ENCODE results near the gene VSIG10L2.

VSIG10L2 gene

DNA sequence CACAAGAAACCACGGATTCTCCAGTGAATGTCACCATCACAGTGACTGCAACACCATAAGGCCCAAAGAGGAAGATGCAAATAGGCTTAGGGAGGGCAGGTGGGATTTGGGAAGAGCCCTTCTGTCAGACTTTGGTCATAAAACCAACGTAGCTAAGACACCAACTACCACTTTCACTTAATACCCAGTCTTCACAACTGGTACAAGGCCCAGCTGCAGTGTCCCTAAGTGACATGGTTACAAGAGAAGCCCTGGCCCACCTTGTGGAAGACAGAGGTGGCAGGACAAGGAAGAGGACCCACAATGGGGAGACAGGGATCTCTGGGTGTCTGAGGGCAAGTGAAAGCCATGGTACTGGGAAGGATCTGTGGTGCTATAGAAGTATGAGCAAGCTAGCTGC lies 10.0 kb downstream of the VSIG10L2 start:
- H3K27ac ChIP-seq, result no peak overlapping the region
- H3K4me2 ChIP-seq, result no peak overlapping the region
- TF ChIP-seq, protein P1, sequence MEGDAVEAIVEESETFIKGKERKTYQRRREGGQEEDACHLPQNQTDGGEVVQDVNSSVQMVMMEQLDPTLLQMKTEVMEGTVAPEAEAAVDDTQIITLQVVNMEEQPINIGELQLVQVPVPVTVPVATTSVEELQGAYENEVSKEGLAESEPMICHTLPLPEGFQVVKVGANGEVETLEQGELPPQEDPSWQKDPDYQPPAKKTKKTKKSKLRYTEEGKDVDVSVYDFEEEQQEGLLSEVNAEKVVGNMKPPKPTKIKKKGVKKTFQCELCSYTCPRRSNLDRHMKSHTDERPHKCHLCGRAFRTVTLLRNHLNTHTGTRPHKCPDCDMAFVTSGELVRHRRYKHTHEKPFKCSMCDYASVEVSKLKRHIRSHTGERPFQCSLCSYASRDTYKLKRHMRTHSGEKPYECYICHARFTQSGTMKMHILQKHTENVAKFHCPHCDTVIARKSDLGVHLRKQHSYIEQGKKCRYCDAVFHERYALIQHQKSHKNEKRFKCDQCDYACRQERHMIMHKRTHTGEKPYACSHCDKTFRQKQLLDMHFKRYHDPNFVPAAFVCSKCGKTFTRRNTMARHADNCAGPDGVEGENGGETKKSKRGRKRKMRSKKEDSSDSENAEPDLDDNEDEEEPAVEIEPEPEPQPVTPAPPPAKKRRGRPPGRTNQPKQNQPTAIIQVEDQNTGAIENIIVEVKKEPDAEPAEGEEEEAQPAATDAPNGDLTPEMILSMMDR (conservative IDR thresholded peaks at IDR 0.05; ENCODE audit: low read depth, low read length), result no peak
- H3K27me3 ChIP-seq (ENCODE audit: insufficient read depth, low read depth), result no peaks in the 10 kb centered on the region
- H3K79me2 ChIP-seq (ENCODE audit: insufficient read depth, low read depth), result no peaks in the 10 kb centered on the region
- no peaks in the 10 kb centered on the region for H3K4me1 ChIP-seq (ENCODE audit: low read depth, poor library complexity, severe bottlenecking)
- H3K36me3 ChIP-seq (ENCODE audit: insufficient read depth), result no peaks in the 10 kb centered on the region
- H2AFZ ChIP-seq (ENCODE audit: low read depth), result no peak overlapping the region
- no peak overlapping the region for H3K9ac ChIP-seq
- H3K4me3 ChIP-seq (IDR thresholded peaks at IDR 0.05; ENCODE audit: insufficient read depth, low read depth, low read length), result no peak overlapping the region
- no peaks in the 10 kb centered on the region for H4K20me1 ChIP-seq (ENCODE audit: insufficient read depth)

DNA sequence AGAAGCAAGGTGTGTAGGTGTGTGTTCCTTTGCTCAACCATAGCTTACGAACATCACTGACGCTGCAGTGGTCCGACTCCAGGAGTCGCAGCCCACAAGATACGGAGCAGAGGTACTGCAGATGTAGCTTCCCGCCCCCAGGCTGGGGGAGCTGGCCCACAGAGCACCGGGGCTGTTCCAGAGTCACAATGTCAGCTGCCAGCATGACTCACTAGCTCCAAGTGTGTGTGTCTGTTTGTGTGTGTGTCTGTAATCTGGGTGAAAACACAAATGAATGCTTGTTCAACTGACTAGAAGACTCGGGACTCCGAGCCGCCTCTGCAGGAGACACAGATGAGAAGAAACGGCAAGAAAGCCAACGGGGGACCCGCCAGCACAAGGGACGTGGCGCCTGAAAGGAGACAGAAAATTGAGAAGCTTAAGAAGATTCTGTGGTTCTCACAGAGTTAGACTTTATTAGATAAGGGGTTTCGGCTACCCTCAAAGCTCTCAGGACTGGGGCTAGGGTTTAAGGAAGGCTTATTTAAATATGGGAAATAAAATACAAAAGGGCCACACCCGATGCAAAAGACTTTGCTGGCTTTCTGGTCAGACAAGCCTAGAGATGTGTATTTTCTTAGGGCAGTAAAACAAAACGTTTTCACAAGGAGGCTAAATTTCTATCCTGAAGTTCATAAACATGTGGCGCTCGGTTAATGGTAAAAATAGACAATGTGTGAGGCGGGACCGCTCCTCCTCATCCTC lies 10.7 kb downstream of the VSIG10L2 start:
- Histone ChIP-seq H2AFZ (ENCODE audit: low read depth) (no peak overlapping the region), H3K4me1 (ENCODE audit: low read depth, poor library complexity, severe bottlenecking) (no peaks in the 10 kb centered on the region), H3K4me2 (no peak overlapping the region)

DNA sequence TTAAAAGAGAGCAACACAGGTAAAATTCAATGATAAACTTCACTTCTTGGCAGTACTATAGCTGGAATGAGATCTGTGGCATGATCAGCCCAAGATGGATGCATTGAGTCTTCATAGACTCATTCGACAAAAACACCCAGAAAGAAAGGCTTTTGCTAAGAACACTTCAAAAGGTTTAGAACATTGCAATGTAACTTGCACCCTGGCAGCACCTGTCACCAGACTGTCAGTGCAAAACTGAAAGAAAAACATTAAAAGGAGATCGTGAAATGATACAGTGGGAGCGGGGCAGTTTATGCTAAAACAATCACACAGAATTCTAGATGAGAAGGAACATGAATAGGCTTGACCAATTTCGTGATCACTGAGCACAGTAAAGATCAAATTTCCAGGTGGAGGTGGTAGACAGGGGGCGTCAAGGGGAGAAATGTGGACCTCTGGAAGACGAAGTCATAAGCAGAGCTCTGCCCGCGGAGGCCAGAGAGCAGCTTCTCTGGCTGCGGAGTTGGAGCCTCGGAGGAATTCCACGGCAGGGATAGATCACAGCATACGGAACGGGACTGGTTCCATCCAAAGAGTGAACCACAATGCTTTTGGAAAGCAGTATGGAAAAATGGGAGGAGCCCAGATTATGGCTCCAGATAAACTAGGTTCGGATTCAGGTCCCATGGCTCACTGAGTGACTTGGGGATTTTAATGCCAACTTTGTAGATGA lies 11.9 kb downstream of the VSIG10L2 start:
- Histone ChIP-seq H3K4me3 (IDR thresholded peaks at IDR 0.05; ENCODE audit: insufficient read depth, low read depth, low read length) (no peak overlapping the region), H3K27ac (no peak overlapping the region), H4K20me1 (ENCODE audit: insufficient read depth) (no peaks in the 10 kb centered on the region), H3K4me1 (ENCODE audit: low read depth, poor library complexity, severe bottlenecking) (no peaks in the 10 kb centered on the region), H3K36me3 (ENCODE audit: insufficient read depth) (no peaks in the 10 kb centered on the region), H3K79me2 (ENCODE audit: insufficient read depth, low read depth) (no peaks in the 10 kb centered on the region), H2AFZ (ENCODE audit: low read depth) (no peak overlapping the region), H3K4me2 (no peak overlapping the region), H3K27me3 (ENCODE audit: insufficient read depth, low read depth) (no peaks in the 10 kb centered on the region), H3K9ac (no peak overlapping the region)
- TF ChIP-seq, protein P1 (conservative IDR thresholded peaks at IDR 0.05; ENCODE audit: low read depth, low read length), result no peak

More for the DNA sequence above, 10.7 kb downstream of the VSIG10L2 start:
- TF ChIP-seq, protein P1 (conservative IDR thresholded peaks at IDR 0.05; ENCODE audit: low read depth, low read length), result no peak
- Histone ChIP-seq H3K36me3 (ENCODE audit: insufficient read depth) (no peaks in the 10 kb centered on the region), H3K9ac (no peak overlapping the region), H3K27ac (no peak overlapping the region), H3K4me3 (IDR thresholded peaks at IDR 0.05; ENCODE audit: insufficient read depth, low read depth, low read length) (no peak overlapping the region), H4K20me1 (ENCODE audit: insufficient read depth) (no peaks in the 10 kb centered on the region), H3K27me3 (ENCODE audit: insufficient read depth, low read depth) (no peaks in the 10 kb centered on the region), H3K79me2 (ENCODE audit: insufficient read depth, low read depth) (no peaks in the 10 kb centered on the region)

DNA sequence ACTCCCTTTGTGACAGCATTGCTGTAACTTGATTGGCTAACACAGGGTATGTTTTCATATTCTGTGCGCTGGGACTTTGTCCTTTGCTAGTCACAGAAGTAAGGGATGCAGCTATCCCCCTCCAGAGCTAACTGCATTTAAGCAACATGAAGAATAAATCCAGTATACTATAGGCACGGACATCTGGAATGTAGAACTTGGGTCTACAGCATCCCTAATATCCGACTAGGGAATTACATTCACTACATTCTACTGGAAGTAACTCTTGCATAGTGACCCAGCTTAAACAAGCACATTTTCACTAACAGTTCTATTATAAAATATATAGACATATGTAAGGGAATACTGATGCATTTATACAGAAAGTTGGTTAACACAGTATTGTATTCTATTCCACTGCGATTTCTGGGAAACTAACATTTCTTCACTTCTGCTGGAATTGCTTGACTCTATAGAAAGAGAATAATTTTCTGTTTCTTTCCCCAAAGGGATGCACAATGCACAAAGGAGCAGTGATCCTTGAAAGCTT lies 13.1 kb downstream of the VSIG10L2 start:
- Histone ChIP-seq H3K4me1 (ENCODE audit: low read depth, poor library complexity, severe bottlenecking) (no peaks in the 10 kb centered on the region), H3K4me3 (IDR thresholded peaks at IDR 0.05; ENCODE audit: insufficient read depth, low read depth, low read length) (no peak overlapping the region), H4K20me1 (ENCODE audit: insufficient read depth) (no peaks in the 10 kb centered on the region), H3K36me3 (ENCODE audit: insufficient read depth) (no peaks in the 10 kb centered on the region), H3K79me2 (ENCODE audit: insufficient read depth, low read depth) (no peaks in the 10 kb centered on the region), H3K27ac (no peak overlapping the region), H3K4me2 (no peak overlapping the region), H3K27me3 (ENCODE audit: insufficient read depth, low read depth) (no peaks in the 10 kb centered on the region), H2AFZ (ENCODE audit: low read depth) (no peak overlapping the region), H3K9ac (no peak overlapping the region)
- TF ChIP-seq, protein P1 (conservative IDR thresholded peaks at IDR 0.05; ENCODE audit: low read depth, low read length), result no peak
